ENCODE data around the gene MMP2. TPM values are rescaled to one million over a fixed set of nuclear protein-coding genes. Genes with fewer than 3 reads are reported as not detected.

The MMP2 gene
- total and polyA plus RNA-seq, 2 experiments from 2014 or later, result 25.6 to 43.8 TPM

DNA sequence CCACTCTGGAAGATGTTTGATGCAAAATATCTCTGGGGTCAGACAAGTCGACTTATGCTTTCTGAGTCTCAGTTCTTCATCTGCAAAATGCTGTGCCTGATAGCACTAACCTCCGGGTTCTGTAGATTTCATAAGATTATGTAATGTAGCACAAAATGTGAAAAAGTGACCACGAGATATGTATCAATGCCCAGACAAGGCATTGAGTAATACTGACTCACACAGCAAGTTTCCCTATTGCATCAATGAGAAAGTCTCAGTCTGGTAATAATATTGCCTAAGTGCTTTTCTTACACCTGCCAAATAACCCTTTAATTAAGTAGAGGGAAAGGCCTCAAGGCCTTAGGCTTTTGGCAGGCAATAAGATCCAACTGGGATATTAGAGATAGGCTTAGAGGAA lies 41.4 kb upstream of the MMP2 start (continued):
- TF ChIP-seq, protein P1, sequence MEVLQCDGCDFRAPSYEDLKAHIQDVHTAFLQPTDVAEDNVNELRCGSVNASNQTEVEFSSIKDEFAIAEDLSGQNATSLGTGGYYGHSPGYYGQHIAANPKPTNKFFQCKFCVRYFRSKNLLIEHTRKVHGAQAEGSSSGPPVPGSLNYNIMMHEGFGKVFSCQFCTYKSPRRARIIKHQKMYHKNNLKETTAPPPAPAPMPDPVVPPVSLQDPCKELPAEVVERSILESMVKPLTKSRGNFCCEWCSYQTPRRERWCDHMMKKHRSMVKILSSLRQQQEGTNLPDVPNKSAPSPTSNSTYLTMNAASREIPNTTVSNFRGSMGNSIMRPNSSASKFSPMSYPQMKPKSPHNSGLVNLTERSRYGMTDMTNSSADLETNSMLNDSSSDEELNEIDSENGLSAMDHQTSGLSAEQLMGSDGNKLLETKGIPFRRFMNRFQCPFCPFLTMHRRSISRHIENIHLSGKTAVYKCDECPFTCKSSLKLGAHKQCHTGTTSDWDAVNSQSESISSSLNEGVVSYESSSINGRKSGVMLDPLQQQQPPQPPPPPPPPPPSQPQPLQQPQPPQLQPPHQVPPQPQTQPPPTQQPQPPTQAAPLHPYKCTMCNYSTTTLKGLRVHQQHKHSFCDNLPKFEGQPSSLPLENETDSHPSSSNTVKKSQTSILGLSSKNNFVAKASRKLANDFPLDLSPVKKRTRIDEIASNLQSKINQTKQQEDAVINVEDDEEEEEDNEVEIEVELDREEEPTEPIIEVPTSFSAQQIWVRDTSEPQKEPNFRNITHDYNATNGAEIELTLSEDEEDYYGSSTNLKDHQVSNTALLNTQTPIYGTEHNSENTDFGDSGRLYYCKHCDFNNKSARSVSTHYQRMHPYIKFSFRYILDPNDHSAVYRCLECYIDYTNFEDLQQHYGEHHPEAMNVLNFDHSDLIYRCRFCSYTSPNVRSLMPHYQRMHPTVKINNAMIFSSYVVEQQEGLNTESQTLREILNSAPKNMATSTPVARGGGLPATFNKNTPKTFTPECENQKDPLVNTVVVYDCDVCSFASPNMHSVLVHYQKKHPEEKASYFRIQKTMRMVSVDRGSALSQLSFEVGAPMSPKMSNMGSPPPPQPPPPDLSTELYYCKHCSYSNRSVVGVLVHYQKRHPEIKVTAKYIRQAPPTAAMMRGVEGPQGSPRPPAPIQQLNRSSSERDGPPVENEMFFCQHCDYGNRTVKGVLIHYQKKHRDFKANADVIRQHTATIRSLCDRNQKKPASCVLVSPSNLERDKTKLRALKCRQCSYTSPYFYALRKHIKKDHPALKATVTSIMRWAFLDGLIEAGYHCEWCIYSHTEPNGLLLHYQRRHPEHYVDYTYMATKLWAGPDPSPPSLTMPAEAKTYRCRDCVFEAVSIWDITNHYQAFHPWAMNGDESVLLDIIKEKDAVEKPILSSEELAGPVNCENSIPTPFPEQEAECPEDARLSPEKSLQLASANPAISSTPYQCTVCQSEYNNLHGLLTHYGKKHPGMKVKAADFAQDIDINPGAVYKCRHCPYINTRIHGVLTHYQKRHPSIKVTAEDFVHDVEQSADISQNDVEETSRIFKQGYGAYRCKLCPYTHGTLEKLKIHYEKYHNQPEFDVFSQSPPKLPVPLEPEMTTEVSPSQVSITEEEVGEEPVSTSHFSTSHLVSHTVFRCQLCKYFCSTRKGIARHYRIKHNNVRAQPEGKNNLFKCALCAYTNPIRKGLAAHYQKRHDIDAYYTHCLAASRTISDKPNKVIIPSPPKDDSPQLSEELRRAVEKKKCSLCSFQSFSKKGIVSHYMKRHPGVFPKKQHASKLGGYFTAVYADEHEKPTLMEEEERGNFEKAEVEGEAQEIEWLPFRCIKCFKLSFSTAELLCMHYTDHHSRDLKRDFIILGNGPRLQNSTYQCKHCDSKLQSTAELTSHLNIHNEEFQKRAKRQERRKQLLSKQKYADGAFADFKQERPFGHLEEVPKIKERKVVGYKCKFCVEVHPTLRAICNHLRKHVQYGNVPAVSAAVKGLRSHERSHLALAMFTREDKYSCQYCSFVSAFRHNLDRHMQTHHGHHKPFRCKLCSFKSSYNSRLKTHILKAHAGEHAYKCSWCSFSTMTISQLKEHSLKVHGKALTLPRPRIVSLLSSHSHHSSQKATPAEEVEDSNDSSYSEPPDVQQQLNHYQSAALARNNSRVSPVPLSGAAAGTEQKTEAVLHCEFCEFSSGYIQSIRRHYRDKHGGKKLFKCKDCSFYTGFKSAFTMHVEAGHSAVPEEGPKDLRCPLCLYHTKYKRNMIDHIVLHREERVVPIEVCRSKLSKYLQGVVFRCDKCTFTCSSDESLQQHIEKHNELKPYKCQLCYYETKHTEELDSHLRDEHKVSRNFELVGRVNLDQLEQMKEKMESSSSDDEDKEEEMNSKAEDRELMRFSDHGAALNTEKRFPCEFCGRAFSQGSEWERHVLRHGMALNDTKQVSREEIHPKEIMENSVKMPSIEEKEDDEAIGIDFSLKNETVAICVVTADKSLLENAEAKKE (CRISPR knock-in tag; IDR thresholded peaks at IDR 0.05), result no peak
- TF ChIP-seq EZH2phosphoT487 (IDR thresholded peaks at IDR 0.05; ENCODE audit: unreplicated experiment), result no peak
- no peak for TF ChIP-seq ZNF331 (CRISPR knock-in tag; IDR thresholded peaks at IDR 0.05; ENCODE audit: low read depth)
- no peak for TF ChIP-seq JUNB (IDR thresholded peaks at IDR 0.05; ENCODE audit: unreplicated experiment)
- TF ChIP-seq NANOG (IDR thresholded peaks at IDR 0.05; ENCODE audit: borderline replicate concordance), result no peak
- no peak for TF ChIP-seq CREB1 (CRISPR knock-in tag; IDR thresholded peaks at IDR 0.05; ENCODE audit: low read depth)
- no peak for TF ChIP-seq STAT1 (IDR thresholded peaks at IDR 0.05; ENCODE audit: unreplicated experiment)

DNA sequence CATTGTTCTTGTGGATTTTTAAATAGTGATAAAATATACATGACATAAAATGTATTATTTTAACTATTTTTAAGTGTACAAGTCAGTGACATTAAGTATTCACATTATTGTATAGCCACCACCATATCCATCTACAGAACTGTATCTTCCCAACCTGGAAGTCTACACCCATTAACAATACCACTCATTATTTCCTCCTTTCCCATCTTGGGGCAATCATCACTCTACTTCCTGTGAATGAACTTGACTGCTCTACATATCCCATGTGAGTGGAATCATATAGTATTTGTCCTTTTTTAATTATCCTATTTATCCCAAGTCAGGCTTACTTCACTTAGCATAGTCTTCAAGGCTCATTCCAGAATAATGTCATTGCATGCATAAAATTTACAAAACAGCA lies 40.7 kb upstream of the MMP2 start:
- no peak overlapping the region for H3K4me2 ChIP-seq
- no peaks in the 10 kb centered on the region for H3K9me3 Mint-ChIP-seq
- no peaks in the 10 kb centered on the region for H3F3A ChIP-seq (replicated peaks; ENCODE audit: low read depth)
- H3K36me3 Mint-ChIP-seq (ENCODE audit: low read depth), result no peaks in the 10 kb centered on the region
- no peak overlapping the region for H3K27ac Mint-ChIP-seq
- no peaks in the 10 kb centered on the region for H3K4me1 ChIP-seq (ENCODE audit: insufficient read depth)
- no peaks in the 10 kb centered on the region for H3K27me3 ChIP-seq (ENCODE audit: insufficient read depth)
- H3K4me1 Mint-ChIP-seq, result no peaks in the 10 kb centered on the region
- no peaks in the 10 kb centered on the region for H3K79me2 ChIP-seq (replicated peaks; ENCODE audit: insufficient read depth)
- no peak overlapping the region for H3K4me3 ChIP-seq
- DNase-seq (ENCODE audit: low spot score) (no peak), ATAC-seq (no peak)
- no peak overlapping the region for H2AFZ ChIP-seq
- no peaks in the 10 kb centered on the region for H3K27me3 Mint-ChIP-seq (ENCODE audit: insufficient read depth, low read depth, poor library complexity)
- H3K9me2 ChIP-seq (ENCODE audit: insufficient read depth), result no peaks in the 10 kb centered on the region
- H3K4me3 Mint-ChIP-seq, result no peak overlapping the region
- no peaks in the 10 kb centered on the region for H3K36me3 ChIP-seq (ENCODE audit: insufficient read depth)
- H4K20me1 ChIP-seq (replicated peaks; ENCODE audit: insufficient read depth), result no peaks in the 10 kb centered on the region
- no peak overlapping the region for H3K27ac ChIP-seq (ENCODE audit: low read depth)
- TF ChIP-seq NANOG (IDR thresholded peaks at IDR 0.05; ENCODE audit: borderline replicate concordance) (no peak), STAT1 (IDR thresholded peaks at IDR 0.05; ENCODE audit: unreplicated experiment) (no peak), JUNB (IDR thresholded peaks at IDR 0.05; ENCODE audit: unreplicated experiment) (no peak), EZH2 (IDR thresholded peaks at IDR 0.05; ENCODE audit: low read depth, unreplicated experiment) (no peak), ZNF114 (CRISPR knock-in tag; IDR thresholded peaks at IDR 0.05) (no peak), ZNF331 (CRISPR knock-in tag; IDR thresholded peaks at IDR 0.05; ENCODE audit: low read depth) (no peak), POLR2AphosphoS5 (IDR thresholded peaks at IDR 0.05; ENCODE audit: low read depth) (no peak), CREB1 (CRISPR knock-in tag; IDR thresholded peaks at IDR 0.05; ENCODE audit: low read depth) (no peak)
- TF ChIP-seq, protein P2, sequence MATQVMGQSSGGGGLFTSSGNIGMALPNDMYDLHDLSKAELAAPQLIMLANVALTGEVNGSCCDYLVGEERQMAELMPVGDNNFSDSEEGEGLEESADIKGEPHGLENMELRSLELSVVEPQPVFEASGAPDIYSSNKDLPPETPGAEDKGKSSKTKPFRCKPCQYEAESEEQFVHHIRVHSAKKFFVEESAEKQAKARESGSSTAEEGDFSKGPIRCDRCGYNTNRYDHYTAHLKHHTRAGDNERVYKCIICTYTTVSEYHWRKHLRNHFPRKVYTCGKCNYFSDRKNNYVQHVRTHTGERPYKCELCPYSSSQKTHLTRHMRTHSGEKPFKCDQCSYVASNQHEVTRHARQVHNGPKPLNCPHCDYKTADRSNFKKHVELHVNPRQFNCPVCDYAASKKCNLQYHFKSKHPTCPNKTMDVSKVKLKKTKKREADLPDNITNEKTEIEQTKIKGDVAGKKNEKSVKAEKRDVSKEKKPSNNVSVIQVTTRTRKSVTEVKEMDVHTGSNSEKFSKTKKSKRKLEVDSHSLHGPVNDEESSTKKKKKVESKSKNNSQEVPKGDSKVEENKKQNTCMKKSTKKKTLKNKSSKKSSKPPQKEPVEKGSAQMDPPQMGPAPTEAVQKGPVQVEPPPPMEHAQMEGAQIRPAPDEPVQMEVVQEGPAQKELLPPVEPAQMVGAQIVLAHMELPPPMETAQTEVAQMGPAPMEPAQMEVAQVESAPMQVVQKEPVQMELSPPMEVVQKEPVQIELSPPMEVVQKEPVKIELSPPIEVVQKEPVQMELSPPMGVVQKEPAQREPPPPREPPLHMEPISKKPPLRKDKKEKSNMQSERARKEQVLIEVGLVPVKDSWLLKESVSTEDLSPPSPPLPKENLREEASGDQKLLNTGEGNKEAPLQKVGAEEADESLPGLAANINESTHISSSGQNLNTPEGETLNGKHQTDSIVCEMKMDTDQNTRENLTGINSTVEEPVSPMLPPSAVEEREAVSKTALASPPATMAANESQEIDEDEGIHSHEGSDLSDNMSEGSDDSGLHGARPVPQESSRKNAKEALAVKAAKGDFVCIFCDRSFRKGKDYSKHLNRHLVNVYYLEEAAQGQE (IDR thresholded peaks at IDR 0.05; ENCODE audit: unreplicated experiment), result no peak
- TF ChIP-seq, protein P3, sequence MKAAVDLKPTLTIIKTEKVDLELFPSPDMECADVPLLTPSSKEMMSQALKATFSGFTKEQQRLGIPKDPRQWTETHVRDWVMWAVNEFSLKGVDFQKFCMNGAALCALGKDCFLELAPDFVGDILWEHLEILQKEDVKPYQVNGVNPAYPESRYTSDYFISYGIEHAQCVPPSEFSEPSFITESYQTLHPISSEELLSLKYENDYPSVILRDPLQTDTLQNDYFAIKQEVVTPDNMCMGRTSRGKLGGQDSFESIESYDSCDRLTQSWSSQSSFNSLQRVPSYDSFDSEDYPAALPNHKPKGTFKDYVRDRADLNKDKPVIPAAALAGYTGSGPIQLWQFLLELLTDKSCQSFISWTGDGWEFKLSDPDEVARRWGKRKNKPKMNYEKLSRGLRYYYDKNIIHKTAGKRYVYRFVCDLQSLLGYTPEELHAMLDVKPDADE (IDR thresholded peaks at IDR 0.05), result no peak
- TF ChIP-seq, protein P4, sequence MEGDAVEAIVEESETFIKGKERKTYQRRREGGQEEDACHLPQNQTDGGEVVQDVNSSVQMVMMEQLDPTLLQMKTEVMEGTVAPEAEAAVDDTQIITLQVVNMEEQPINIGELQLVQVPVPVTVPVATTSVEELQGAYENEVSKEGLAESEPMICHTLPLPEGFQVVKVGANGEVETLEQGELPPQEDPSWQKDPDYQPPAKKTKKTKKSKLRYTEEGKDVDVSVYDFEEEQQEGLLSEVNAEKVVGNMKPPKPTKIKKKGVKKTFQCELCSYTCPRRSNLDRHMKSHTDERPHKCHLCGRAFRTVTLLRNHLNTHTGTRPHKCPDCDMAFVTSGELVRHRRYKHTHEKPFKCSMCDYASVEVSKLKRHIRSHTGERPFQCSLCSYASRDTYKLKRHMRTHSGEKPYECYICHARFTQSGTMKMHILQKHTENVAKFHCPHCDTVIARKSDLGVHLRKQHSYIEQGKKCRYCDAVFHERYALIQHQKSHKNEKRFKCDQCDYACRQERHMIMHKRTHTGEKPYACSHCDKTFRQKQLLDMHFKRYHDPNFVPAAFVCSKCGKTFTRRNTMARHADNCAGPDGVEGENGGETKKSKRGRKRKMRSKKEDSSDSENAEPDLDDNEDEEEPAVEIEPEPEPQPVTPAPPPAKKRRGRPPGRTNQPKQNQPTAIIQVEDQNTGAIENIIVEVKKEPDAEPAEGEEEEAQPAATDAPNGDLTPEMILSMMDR (conservative IDR thresholded peaks at IDR 0.05; ENCODE audit: low read depth in 2 of 2), result no peak

Data from GM23338 (cell line).